HG03095 (cell line): Measurements from ENCODE around the gene INPP5A.
A peak's percentile ranks its signal among the peaks of the same experiment; 100 is the strongest.
"Not testable (repeated sequence)": the region's sequence is repeated elsewhere in the genome, so short reads cannot be mapped to it uniquely, and the experiment has no call there.

Experiments used
- ATAC-seq: cut with Tn5 transposase; IDR thresholded peaks from one replicate; pipeline ENCODE4 v1.9.1; 2021; ENCODE audit warnings: moderate library complexity; ENCODE audit not compliant: unreplicated experiment

The INPP5A gene

DNA sequence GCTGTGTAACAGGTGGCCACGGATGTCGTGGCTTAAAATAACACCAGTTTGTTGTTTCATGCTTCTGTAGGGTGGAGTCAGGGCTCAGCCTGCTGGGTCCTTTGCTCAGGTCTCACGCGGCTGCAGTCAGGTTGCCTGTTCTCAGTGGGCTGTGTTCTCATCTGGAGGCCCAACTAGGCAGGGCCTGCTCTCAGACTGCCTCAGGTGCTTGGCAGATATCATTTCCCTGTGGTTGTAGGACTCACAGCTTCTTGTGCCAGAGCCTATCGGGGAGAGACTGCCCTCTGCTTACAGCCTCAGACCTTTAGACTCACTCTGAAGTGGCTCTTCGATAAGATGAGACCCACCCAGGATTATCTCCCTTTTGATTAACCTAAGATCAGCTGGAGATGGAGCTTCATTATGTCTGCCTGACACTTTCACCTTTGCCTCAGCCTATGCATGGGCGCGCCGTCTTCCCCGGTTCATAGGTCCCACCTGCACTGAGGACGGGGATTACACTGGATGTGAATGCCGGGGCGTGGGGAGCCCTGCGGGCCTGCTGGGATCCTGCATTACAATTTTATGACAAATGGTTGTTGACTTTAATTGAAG lies 55.3 kb downstream of the INPP5A start:
- ATAC-seq = no peak

DNA sequence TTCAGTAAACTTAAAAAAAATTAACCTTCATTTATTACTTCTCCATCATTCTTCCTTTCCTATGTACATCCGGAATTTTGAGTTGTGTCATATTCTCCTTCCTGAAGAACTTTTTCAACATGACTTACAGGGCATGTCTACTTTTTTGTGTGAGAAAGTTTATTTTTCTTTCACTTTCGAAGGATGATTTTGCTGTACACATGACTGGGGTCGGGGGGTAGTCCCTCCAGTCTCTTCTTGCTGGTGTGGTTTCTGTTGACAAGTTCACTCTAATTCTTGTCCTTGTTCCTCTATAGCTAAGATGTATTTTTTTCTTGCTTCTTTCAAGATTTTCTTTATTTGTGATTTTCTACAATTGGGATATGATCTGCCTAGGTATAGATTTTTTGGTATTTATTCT lies 55.8 kb downstream of the INPP5A start:
- peak; percentile 69 for ATAC-seq

DNA sequence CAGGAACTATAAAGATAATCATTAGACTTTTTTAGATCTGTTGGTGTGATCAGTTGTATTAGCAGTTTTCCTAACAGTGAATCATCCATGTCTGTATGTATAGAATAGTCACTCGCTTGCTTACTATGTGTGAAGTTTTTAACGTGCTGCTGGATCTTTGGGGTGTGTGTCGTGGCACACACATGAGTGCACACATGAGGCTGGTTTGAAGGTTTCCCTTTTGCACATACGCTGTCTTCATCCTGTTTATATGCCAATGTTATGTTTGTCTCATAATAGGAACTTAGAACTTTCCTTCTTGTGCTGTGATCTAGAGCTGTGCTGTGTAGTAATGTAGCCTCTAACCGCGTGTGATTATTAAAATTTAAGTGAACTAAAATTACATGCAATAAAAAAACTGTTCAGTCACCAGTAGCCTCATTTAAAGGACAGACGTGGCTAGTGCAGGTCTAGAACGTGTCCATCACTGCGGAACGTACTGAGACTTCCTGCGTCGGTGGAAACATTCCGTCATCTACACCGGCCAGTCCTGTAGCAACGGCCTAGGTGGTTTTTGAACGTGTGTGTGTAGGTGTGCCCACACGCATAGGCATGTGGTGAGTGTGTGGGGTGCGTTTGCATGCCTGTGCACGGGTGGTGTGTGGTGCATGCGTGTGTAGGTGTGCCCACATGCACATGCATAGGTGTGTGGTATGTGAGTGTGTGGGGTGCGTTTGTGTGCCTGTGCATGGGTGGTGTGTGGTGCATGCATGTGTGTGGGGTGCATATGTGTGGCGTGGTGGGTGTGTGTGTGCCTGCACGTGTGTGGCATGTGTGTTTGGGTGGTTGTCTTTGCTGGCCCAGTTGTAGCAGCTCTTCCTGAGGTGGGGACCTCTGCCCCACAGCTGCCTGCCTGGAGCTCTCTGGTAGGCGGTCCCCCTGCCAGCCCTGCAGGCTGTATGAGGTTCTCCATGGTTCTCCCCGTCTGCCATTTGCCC lies 56.6 kb downstream of the INPP5A start:
- peak; percentile 68 for ATAC-seq

DNA sequence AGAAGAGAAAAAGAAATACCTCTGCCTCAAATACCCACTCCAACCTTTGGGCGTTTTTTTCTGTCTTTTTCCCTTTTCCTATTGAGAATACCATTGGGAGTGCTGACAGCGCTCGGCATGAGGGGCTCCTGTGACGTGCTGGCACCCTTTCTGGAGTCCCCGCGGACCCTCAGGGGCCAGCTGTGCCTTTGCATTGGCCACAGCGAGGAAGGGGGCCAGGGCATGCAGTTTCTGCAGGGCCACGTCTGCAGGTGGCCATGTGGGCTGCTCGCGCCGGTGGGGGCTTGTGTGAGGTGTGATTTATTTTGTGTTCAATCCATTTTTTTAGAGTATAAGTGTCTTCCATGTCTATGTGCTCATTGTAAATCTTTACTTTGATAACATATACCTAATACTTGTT lies 57.4 kb downstream of the INPP5A start:
- no peak for ATAC-seq

DNA sequence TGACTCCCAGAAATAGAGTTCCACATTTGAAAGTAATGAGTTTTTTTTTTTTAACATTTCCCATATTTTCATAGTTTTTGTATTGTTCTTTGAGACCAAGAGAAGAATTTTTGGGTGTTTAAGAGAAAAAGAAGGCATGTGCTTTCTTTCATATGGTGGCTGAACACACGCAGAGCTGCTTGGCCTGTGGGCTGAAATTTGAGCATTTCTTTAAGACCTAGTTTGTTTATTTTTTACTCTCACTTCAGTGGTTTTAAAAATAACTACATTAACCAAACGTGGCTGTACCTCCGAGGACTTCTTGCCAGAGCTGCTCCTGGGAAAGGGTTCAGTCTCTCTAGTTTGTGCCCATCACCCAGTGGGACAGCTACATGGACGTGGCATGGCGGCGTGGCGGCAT lies 58.3 kb downstream of the INPP5A start:
- no peak for ATAC-seq

DNA sequence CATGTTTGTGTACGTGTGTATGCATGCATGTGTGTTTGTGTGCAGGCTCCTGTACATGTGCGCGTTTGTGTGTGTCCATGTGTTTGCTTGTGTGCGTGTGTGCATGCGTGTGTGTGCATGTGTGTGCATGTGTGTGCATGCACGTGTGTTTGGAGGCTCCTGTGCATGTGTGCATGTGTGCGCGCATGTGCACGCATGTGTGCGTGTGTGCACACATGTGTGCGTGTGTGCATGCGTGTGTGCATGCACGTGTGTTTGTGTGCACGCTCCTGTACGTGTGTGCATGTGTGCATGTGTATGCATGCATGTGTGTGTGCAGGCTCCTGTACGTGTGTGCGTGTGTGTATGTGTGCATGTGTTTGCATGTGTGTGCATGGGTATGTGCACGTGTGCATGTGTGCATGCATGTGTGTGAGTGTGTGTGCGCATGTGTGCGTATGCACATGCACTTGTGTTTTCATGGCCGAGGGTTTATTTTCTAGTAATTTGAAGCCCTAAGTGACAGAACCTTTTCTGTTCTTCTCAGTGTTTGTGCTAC lies 59.2 kb downstream of the INPP5A start:
- no peak for ATAC-seq

DNA sequence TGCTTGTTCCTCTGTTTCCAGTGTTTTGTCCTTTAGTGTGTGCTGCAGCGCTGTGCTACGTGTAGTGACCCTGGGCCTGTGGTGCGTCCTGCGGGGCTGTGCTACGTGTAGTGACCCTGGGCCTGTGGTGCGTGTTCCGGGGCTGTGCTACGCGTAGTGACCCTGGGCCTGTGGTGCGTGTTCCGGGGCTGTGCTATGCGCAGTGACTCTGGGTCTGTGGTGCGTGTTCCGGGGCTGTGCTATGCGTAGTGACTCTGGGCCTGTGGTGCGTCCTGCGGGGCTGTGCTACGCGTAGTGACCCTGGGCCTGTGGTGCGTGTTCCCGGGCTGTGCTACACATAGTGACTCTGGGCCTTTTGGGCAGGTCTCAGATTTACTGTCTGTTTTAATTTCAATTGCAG lies 60.1 kb downstream of the INPP5A start:
- ATAC-seq = no peak

DNA sequence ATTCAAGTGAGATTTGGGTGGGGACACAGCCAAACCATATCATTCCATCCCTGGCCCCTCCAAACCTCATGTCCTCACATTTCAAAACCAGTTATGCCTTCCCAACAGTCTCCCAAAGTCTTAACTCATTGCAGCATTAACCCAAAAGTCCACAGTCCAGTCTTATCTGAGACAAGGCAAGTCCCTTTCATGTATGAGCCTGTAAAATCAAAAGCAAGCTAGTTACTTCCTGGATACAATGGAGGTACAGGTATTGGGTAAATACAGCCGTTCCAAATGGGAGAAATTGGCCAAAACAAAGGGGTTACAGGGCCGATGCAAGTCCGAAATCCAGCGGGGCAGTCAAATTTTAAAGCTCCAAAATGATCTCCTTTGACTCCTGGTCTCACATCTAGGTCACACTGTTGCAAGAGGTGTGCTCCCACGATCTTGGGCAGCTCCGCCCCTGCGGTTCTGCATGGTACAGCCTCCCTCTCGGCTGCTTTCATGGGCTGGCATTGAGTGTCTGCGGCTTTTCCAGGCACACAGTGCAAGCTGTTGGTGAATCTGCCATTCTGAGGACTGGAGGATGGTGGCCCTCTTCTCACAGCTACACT lies 61.5 kb downstream of the INPP5A start:
- not testable (repeated sequence) for ATAC-seq

DNA sequence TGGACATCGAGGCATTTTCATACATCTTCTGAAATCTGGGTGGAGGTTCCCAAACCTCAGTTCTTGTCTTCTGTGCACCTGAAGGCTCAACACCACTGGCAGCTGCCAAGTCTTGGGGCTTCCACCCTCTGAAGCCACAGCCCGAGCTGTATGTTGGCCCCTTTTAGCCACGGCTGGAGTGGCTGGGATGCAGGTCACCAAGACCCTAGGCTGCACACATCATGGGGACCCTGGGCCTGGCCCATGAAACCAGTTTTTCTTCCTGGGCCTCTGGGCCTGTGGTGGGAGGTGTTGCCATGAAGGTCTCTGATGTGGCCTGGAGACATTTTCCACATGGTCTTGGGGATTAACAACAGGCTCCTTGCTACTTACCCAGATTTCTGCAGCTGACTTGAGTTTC lies 62.1 kb downstream of the INPP5A start:
- no peak for ATAC-seq

DNA sequence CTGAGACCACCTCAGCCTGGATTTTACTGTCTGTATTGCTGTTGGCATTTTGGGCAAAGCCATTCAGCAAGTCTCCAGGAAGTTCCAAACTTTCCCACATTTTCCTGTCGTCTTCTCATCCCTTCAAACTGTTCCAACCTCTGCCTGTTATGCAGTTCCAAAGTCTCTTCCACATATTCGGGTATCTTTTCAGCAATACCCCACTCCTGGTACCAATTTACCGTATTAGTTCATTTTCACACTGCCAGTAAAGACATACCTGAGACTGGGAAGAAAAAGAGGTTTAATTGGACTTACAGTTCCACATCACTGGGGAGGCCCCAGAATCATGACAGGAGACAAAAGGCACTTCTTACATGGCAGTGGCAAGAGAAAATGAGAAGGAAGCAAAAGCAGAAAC lies 62.8 kb downstream of the INPP5A start:
- ATAC-seq = no peak

DNA sequence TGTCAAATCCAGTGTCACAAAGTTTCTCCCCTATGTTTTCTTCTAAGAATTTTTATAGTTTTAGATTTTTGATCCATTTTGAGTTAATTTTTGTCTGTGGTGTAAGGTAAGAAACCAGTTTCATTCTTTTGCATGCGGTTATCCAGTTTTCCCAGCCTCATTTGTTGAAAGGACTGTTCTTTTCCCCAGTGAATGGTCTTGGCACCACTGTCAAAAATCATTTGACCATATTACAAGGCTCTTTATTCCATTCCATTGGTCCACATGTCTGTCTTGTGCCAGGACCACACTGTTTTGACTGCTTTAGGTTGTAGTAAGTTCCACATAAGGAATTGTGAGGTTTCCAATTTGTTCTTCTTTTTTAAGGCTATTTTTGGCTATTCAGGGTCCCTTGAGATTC lies 64.0 kb downstream of the INPP5A start:
- ATAC-seq = no peak

DNA sequence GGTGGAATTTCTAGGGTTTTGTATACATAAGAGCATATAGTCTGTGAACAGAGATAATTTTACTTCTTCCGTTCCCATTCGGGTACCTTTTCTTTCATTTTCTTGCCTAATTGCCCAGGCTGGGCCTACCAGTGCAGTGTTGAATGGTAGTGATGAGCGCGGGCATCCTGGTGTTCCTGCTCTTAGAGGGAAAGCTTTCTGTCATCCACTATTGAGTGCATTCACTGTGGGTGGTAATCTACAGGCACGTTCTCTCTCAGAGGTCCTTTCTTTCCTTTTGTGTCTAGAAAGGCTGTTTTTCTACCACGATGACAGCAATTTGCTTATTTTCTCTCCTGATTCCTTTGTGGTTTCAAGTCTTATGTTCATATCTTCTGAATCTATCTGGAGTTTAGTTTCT lies 65.0 kb downstream of the INPP5A start:
- ATAC-seq = no peak

DNA sequence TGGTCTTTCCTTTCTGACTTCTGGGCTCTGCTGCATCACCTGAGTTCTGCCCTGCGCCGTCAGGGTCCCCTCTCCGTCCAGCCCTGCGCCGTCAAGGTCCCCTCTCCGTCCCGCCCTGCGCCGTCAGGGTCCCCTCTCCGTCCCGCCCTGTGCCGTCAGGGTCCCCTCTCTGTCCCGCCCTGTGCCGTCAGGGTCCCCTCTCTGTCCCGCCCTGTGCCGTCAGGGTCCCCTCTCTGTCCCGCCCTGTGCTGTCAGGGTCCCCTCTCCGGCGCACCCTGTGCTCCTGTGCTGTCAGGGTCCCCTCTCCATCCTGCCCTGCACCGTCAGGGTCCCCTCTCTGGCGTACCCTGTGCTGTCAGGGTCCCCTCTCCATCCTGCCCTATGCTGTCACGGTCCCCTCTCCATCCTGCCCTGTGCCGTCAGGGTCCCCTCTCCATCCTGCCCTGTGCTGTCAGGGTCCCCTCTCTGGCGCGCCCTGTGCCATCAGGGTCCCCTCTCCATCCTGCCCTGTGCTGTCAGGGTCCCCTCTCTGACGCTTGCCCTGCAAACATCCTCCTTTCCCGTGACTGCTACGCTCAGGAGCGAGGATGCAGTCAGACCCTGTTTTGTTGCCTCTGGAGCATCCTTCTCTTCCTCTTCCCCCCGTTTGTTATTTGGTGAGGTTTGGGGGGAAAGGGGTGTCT lies 66.4 kb downstream of the INPP5A start:
- ATAC-seq = no peak

DNA sequence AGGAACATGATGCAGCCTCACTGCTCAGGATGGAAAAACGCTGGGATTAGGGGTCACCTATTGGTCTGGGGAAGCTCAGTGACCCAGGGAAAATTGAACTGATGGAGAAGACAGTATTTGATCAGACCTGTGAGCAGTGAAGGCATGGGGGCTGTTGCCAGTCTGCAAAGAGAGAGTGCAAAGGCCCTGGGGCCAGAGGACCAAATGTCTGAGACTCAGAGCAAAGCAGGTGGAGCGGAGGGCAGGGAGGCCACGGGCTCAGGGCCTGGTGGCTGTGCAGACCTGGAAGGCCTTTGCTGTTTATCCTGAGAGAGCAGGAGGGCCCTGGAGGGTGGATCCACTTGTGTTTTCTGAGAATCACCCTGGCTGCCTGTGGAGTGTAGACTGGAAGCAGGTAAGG lies 67.1 kb downstream of the INPP5A start:
- no peak for ATAC-seq

DNA sequence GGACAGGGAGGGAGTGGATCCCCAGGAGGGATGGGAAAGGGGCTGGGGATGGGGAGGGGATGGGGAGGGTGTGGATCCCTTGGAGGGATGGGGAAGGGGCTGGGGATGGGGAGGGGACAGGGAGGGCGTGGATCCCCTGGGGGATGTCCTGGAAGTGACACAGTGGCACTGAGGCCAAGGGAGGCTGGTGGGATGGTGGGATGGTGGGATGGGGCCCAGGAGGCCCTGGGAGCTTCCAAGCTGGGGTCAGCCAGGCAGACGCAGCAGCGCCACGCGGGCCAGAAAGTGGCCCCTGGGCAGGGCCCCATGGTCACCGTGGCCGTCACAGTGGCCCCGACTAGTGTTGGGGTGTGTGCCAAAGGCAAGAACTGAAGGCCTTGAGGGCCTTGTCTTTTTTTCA lies 67.8 kb downstream of the INPP5A start:
- ATAC-seq = no peak

DNA sequence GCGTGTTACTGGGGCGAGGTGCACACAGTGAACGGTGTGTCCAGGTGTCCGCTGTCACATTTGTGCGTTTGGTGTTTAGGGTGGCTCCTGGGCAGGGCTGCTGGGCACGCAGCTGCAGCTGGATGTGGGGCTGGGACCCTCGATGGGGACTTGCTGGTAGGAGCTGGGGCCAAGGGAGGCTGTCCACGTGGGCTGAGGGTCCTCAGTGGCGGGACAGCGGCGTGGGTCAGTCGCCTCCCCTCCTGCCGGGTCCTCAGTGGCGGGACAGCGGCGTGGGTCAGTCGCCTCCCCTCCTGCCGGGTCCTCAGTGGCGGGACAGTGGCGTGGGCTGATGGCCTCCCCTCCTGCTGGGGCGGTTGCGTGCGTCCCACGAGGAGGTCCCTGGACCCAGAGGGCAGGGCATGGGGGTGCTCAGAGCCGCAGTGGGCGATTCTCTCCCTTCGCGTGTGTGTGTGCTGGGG lies 68.5 kb downstream of the INPP5A start:
- no peak for ATAC-seq

DNA sequence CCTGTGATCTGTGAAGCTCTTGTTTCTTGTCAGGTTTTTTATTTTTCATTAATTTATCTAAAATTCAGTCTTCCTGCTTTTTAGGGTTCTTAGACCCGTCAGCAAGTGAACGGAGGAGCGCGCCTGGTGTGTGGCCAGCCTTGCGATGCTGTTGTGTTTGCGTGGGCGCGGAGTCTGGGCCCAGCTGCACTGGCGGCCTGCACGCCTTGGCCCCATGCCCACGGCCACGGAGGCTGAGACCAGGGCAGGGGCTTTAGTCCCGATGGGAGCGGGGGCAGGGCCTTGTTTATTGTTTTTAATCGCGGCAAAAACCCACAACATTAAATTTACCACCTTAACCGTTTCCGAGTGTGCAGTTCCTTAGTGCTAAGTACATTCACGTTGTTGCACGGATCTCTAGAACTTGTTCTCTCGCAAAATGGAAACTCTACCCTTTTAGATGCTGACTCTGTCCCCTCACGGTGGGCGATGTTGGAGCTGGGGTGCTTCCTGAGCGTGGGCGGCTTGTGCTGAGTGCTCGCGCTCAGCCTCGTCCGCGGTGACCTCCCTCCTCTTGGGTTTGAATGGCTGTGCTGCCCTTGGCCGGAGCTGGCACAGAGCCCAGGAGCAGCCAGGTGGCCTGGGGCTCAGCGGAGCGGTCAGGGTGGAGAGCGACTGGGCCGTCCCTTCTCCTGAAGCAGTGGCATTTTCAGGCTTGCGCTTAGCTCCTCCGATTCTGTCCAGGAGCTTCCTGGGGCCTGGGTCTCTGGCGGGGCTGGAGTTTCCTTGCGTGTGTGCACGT lies 69.1 kb downstream of the INPP5A start:
- ATAC-seq = no peak

DNA sequence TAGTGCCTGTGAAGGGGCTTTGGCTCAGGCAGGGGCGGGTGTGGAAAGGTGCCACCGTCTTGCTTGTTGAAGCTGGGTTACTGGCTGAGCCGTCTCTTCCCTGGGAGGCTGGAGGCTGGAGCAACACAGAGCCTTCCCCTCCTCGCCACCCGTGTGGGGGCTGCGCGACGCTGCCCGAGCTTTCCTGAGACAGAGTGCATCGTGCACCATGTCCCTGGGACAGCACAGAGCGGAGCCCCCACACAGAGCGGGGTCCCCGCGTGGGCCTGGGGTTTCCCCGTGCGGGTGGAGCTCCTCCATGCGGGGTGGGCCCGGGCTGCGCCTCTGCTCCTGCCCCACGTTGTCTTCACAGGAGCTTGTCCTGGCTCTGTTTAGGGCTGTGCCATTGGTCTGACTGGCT lies 69.9 kb downstream of the INPP5A start:
- no peak for ATAC-seq

DNA sequence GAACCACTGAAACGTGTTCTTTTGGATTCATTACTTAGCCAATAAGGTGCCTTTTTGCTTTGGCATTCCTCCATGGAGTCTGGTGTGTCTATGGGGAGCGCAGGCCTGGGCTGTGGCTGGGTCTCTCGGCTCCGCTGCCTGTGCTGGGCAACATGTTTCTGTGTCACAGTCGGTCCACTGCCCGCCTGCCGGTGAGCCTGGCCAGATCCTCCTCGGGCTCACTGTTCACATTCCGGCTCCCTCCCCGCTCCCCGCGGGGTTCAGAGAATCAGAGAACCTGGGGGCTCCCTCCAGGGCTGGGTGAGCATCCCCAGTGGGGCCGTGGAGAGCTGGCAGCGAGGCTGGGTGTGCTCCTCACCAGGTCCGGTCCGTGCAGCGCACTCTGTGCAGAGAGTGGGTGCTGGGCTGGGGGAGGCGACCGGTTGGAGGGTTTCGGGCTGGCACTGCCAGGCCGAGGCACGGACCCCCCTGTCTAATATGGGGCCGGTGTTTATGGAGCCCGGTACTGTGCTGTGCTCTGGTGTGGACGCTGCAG lies 70.4 kb downstream of the INPP5A start:
- ATAC-seq = no peak
